Breast epithelium (tissue), 4 donors: ENCODE results near the gene PPP2R2B. TPM values are rescaled to one million over a fixed set of nuclear protein-coding genes. Genes with fewer than 3 reads are reported as not detected.

Experiments used
- DNase-seq, 2 donors: peaks; one replicate each; pipeline ENCODE4 v3.0.0-alpha.2; 2019; ENCODE audit warnings: low spot score in 2 of 2
- H3K27ac ChIP-seq, 2 donors: fragments of 200-600 bp; sonication (generic) in 1 of 2; one replicate each; pipeline ENCODE4 v1.5.1; 2016 to 2019; ENCODE audit warnings: mild to moderate bottlenecking in 1 of 2
- H3K27me3 ChIP-seq, 2 donors: fragments of 200-600 bp; sonication (generic) in 1 of 2; one replicate each; pipeline versions ENCODE4 v1.5.1 to v1.6.0; 2017 to 2019; ENCODE audit warnings: control low read depth in 1 of 2, mild to moderate bottlenecking in 1 of 2
- H3K36me3 ChIP-seq: fragments of 200-600 bp; one replicate; pipeline ENCODE4 v1.5.1; 2019
- H3K4me1 ChIP-seq, 2 donors: fragments of 200-600 bp; sonication (generic); one replicate each; pipeline ENCODE4 v1.5.1; 2016 to 2019; ENCODE audit warnings: control low read depth in 1 of 2
- H3K4me3 ChIP-seq, 3 donors: fragments of 200-600 bp; sonication (generic); 1 replicate in 2 of 3; 2 replicates in 1 of 3; pipeline ENCODE4 v1.5.1; 2016 to 2019; ENCODE audit warnings: mild to moderate bottlenecking in 3 of 3, moderate library complexity in 2 of 3
- H3K9me3 ChIP-seq, 2 donors: fragments of 200-600 bp; sonication (generic) in 1 of 2; one replicate each; pipeline ENCODE4 v1.5.1; 2016 to 2019; ENCODE audit warnings: control low read depth in 1 of 2
- CTCF ChIP-seq, 3 donors: fragments of 450-650 bp; IDR thresholded peaks; one replicate each; pipeline ENCODE4 v1.5.1; 2016 to 2017; ENCODE audit warnings: antibody characterized with exemption in 3 of 3, mild to moderate bottlenecking in 3 of 3, moderate library complexity in 3 of 3
- POLR2A ChIP-seq: fragments of 450-650 bp; IDR thresholded peaks from one replicate; pipeline ENCODE4 v1.6.1; 2016; ENCODE audit warnings: antibody characterized with exemption, mild to moderate bottlenecking, moderate library complexity
- POLR2AphosphoS5 ChIP-seq, 3 donors: sonication (generic); formaldehyde crosslinking; IDR thresholded peaks; one replicate each; pipeline ENCODE4 v1.6.1; 2017; ENCODE audit warnings: antibody characterized with exemption in 3 of 3
- intact Hi-C: fragments of 100-400 bp; cut with DNase I; formaldehyde crosslinking; loops from one replicate; pipeline ENCODE4 v1.15.1; 2023; ENCODE audit warnings: low total_unique reads
- total RNA-seq, 3 donors: library from RNA; depleted of rRNA; stranded (reverse); fragments of >200 nt; gene quantifications; one replicate each; pipeline ENCODE4 v1.1.0, GENCODE V29; 2016

The PPP2R2B gene
- total RNA-seq, 3 donors from 2014 or later: 0.33 to 1.8 (median 1.6) TPM

- Histone ChIP-seq H3K36me3 (no peaks in the 10 kb centered on the region), H3K27me3 (no peaks in the 10 kb centered on the region), H3K9me3 (no peaks in the 10 kb centered on the region), H3K4me1 (no peaks in the 10 kb centered on the region), H3K27ac (no peak overlapping the region), H3K4me3 (no peak overlapping the region)
- DNase-seq: no peak
- TF ChIP-seq CTCF (IDR thresholded peaks at IDR 0.05) (no peak), POLR2AphosphoS5 (IDR thresholded peaks at IDR 0.05) (no peak), POLR2A (no peak)
- intact Hi-C loops: no loop called here
Measured at GRCh38 chr5:146586752-146587151, 291.8 kb downstream of the PPP2R2B start.

- no peaks in the 10 kb centered on the region for H3K27me3 ChIP-seq
- intact Hi-C loops: no loop called here
- H3K9me3 ChIP-seq: no peaks in the 10 kb centered on the region
- H3K4me3 ChIP-seq: no peak overlapping the region
- no peaks in the 10 kb centered on the region for H3K4me1 ChIP-seq
- DNase-seq: no peak
- H3K36me3 ChIP-seq: no peaks in the 10 kb centered on the region
- TF ChIP-seq POLR2AphosphoS5 (IDR thresholded peaks at IDR 0.05) (no peak), POLR2A (no peak), CTCF (IDR thresholded peaks at IDR 0.05) (no peak)
- H3K27ac ChIP-seq: no peak overlapping the region
Measured at GRCh38 chr5:146584750-146585149, 293.8 kb downstream of the PPP2R2B start.

GRCh38 chr5:146582051-146582596 is 296.4 kb downstream of the PPP2R2B start:
- Histone ChIP-seq H3K4me3 (no peak overlapping the region), H3K27me3 (no peaks in the 10 kb centered on the region), H3K9me3 (no peaks in the 10 kb centered on the region), H3K36me3 (no peaks in the 10 kb centered on the region), H3K4me1 (no peaks in the 10 kb centered on the region), H3K27ac (no peak overlapping the region)
- TF ChIP-seq CTCF (IDR thresholded peaks at IDR 0.05): no peak
- TF ChIP-seq POLR2A: no peak
- no peak for TF ChIP-seq POLR2AphosphoS5 (IDR thresholded peaks at IDR 0.05)
- no peak for DNase-seq
- intact Hi-C loops: no loop called here

GRCh38 chr5:146580237-146580636 is 298.3 kb downstream of the PPP2R2B start:
- Histone ChIP-seq H3K27me3 (no peaks in the 10 kb centered on the region), H3K36me3 (no peaks in the 10 kb centered on the region), H3K9me3 (peaks cover 6 to 7% of the 10 kb centered on the region in 2 donors), H3K27ac (no peak overlapping the region), H3K4me1 (no peaks in the 10 kb centered on the region), H3K4me3 (no peak overlapping the region)
- intact Hi-C loops: no loop called here
- DNase-seq: no peak
- no peak for TF ChIP-seq POLR2A
- TF ChIP-seq POLR2AphosphoS5 (IDR thresholded peaks at IDR 0.05): no peak

GRCh38 chr5:146574713-146575112 is 303.8 kb downstream of the PPP2R2B start:
- Histone ChIP-seq H3K27ac (no peak overlapping the region), H3K4me3 (no peak overlapping the region), H3K4me1 (no peaks in the 10 kb centered on the region), H3K36me3 (no peaks in the 10 kb centered on the region), H3K27me3 (no peaks in the 10 kb centered on the region), H3K9me3 (peaks cover 8 to 10% of the 10 kb centered on the region in 2 donors)
- intact Hi-C loops: no loop called here
- no peak for TF ChIP-seq POLR2A
- TF ChIP-seq CTCF (IDR thresholded peaks at IDR 0.05): no peak
- no peak for TF ChIP-seq POLR2AphosphoS5 (IDR thresholded peaks at IDR 0.05)
- DNase-seq: no peak

GRCh38 chr5:146568161-146568560 is 310.4 kb downstream of the PPP2R2B start:
- DNase-seq: no peak
- intact Hi-C loops: no loop called here
- H3K9me3 ChIP-seq: no peaks in the 10 kb centered on the region
- no peak overlapping the region for H3K4me3 ChIP-seq
- H3K4me1 ChIP-seq: no peaks in the 10 kb centered on the region
- no peak overlapping the region for H3K27ac ChIP-seq
- no peaks in the 10 kb centered on the region for H3K36me3 ChIP-seq
- H3K27me3 ChIP-seq: no peaks in the 10 kb centered on the region
- no peak for TF ChIP-seq CTCF (IDR thresholded peaks at IDR 0.05)
- TF ChIP-seq POLR2AphosphoS5 (IDR thresholded peaks at IDR 0.05): no peak
- TF ChIP-seq POLR2A: no peak
